ENCODE results near the gene GPR137. TPM values are rescaled to one million over a fixed set of nuclear protein-coding genes. Genes with fewer than 3 reads are reported as not detected.

Gene GPR137
- total RNA-seq, 2 experiments from 2014 or later, result 54.1 to 56.1 TPM

DNA sequence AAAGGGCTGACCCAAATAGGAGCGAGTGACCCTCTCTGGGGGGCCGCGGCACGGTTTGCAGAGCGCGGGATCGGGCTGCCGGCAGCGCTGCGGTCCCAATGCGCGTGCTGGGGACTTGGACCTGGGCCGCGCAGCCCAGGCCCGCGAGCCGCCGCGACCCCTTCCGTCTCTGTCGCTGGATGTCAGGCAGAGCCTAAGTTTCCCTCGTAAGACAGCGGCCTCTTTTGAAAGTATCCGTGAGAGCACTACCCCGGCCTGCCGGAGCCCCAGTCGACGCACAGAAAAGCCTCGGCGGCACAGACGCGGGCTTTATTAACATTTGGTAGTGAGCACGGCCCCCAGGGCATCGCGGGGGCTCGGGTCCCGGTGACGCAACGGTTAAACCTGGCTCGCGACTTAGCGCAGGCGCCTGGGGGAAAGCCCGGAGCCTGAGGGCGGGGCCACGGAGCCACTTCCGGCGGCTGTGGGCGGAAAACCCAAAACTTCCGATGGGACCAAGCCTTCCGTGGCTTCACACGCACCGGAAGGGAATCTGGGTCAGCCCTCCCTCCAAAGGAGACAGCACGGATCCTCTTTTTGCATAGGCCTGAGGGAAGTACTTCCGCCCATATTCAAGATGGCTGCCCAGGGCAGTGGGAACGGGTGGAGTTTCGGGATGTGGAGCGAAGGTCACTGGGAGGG lies 16.0 kb upstream of the GPR137 start:
- CTCF ChIA-PET, result interaction anchor here (0.6 to 4.1 kb wide), 9 partner anchors 12 to 63 kb away, joined by 3 to 39 read pairs (median 6); partner anchors contain the start of genes CATSPERZ, ESRRA, FERMT3 and PLCB3
- POLR2A ChIA-PET, result interaction anchor here (1.2 to 4.3 kb wide), 8 partner anchors 12 to 63 kb away, joined by 4 to 22 read pairs (median 18); partner anchors contain the start of genes BAD, ESRRA, FERMT3 and FKBP2

GRCh38 chr11:64275031-64275800 lies 10.4 kb upstream of the GPR137 start:
- CTCF ChIA-PET, result interaction anchor here (1.1 to 2.5 kb wide), 2 partner anchors 14 to 26 kb away, joined by 4 to 9 read pairs; no protein-coding TSS in a partner anchor
- POLR2A ChIA-PET, result interaction anchor here (0.7 kb wide), 1 partner anchor 10 kb away, joined by 7 read pairs; no protein-coding TSS in a partner anchor

- POLR2A ChIA-PET, result no interaction called here
- CTCF ChIA-PET, result interaction anchor here (1.1 to 2.5 kb wide), 2 partner anchors 14 to 25 kb away, joined by 4 to 9 read pairs; no protein-coding TSS in a partner anchor
Measured at GRCh38 chr11:64275841-64276240, 9.8 kb upstream of the GPR137 start.

- POLR2A ChIA-PET, result interaction anchor here (0.6 to 0.7 kb wide), 2 partner anchors 63 to 1481 kb away, joined by 3 to 4 read pairs; no protein-coding TSS in a partner anchor
- CTCF ChIA-PET, result interaction anchor here (1.1 to 2.5 kb wide), 3 partner anchors 10 to 28 kb away, joined by 3 to 9 read pairs (median 4); no protein-coding TSS in a partner anchor
Measured at GRCh38 chr11:64276653-64277431, 8.8 kb upstream of the GPR137 start.

DNA sequence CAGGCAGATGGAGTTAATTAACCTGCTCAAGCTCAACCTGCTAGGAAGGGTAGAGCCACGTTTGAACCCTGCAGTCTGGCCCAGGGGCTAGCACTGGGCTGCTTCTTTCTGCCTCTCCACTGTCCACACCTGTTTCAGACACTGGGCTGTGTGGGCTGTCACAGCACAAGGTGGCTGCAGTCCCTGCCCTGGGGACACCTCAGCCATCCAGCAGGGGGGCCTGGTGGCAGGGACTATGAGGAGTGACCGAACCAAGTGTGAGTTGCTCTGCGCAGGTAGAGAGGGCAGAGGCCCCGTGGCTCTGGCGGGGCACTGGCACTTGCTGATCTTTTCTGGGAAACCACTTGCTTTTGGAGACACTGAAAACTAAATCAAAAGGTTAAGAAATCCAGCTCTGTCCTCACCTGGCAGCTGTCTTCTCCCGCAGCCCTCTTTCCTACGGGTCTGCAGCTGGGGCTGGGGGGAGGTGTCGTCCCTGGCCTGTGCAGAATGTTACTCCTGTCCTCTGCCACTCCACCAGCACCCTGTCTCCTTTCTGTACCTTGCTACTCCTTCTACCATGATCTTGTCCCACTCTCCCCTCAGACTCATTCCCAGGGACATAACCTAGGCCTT lies 7.0 kb upstream of the GPR137 start:
- ChIA-PET CTCF (interaction anchor here (1.1 kb wide), 1 partner anchor 25 kb away, joined by 4 read pairs; no protein-coding TSS in a partner anchor), POLR2A (no interaction called here)

DNA sequence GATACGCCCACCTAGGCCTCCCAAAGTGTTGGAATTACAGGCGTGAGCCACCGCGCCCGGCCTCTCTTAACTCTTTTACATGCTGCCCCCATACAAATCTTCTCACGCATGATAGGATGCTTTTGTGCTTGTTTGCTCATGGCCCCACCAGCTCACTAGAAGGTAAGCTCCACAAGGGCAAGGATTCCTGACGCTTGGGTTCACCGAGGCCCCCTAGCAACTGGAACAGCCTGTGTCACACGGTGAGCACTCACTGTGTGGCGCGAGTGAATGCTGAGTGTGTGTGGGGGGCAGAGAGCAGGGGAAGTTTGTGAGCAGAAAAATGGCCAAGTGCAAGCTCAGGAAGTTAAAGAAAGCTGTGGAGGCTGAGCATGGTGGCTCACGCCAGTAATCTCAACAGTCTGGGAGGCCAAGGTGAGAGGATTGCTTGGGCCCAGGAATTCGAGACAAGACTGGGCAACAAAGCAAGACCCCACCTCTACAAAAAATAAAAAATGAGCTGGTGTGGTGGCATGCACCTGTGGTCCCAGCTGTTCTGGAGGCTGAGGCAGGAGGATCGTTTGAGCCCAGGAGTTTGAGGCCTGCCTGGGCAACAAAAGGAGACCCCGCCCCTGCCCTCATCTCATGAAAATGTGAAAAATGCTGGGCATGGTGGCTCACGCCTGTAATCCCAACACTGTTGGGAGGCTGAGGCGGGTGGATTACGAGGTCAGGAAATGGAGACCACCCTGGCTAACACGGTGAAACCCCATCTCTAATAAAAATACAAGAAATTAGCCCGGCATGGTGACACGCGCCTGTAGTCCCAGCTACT lies 3.5 kb upstream of the GPR137 start:
- CTCF ChIA-PET, result interaction anchor here (1.9 to 3.4 kb wide), 3 partner anchors 10 to 22 kb away, joined by 5 to 26 read pairs (median 5); no protein-coding TSS in a partner anchor
- POLR2A ChIA-PET, result interaction anchor here (0.6 kb wide), 1 partner anchor 36 kb away, joined by 6 read pairs; no protein-coding TSS in a partner anchor

GRCh38 chr11:64283092-64283491 lies 2.6 kb upstream of the GPR137 start:
- POLR2A ChIA-PET, result interaction anchor here (3.3 kb wide), 1 partner anchor 13 kb away, joined by 20 read pairs; no protein-coding TSS in a partner anchor
- CTCF ChIA-PET, result interaction anchor here (1.0 to 3.4 kb wide), 4 partner anchors 11 to 32 kb away, joined by 3 to 26 read pairs (median 6); partner anchors contain the start of gene PLCB3

DNA sequence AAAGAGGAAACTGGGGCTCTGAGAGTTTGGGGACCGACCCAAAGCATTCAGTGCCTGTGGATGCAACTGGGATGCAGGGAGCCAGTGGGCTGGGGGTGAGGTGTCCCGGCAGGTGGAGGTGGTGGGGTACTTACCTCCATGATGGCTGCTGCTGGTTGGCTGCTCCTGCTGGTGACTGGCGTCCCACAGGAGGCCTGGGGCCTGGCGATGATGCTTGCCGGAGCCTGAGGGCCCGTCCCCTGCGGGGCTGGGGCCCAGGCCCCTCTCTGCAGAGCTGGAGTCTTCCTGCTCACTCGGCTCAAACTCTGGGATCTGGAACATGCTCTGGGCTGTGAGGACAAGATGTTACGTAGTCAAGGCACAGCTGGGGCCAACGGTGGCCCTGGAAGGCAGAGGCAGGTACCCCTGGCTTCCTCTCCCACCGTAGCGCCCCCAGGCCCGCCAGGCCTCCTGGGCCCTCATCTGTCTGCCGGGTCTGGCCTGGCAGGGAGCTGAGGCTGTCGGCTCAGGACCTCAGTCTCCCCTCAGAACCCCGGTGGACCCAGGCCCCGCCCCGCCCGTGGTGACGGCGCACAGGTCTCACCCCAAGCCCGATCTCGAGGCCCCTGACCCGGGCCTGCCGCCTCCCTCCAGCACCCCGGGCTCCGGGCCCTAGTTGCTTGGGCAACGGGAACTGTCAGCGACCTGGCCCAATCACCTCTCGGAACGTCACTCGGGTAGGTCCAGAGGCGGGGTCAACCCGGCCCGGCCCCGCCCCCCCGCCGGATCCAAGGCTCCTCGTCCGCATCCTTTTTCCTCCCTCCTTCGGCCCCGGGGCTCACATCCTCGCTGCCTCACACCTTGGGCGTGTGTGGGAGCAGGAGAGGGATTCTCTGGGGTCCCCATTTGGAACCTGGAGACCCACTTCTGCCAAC lies 1.3 kb upstream of the GPR137 start, which contains the start of gene BAD:
Gene BAD, minus strand, starts transcription at position 618 of the 914 bp plus-strand sequence. Its CDS starts 297 bp downstream, at position 321.
- POLR2A ChIA-PET, result interaction anchor here (0.7 to 3.3 kb wide), 6 partner anchors 14 to 78 kb away, joined by 3 to 20 read pairs (median 4); partner anchors contain the start of genes CATSPERZ, FERMT3, FKBP2 and TRMT112
- CTCF ChIA-PET, result interaction anchor here (0.6 to 3.4 kb wide), 6 partner anchors 11 to 33 kb away, joined by 3 to 26 read pairs (median 6); partner anchors contain the start of genes CATSPERZ and PLCB3

DNA sequence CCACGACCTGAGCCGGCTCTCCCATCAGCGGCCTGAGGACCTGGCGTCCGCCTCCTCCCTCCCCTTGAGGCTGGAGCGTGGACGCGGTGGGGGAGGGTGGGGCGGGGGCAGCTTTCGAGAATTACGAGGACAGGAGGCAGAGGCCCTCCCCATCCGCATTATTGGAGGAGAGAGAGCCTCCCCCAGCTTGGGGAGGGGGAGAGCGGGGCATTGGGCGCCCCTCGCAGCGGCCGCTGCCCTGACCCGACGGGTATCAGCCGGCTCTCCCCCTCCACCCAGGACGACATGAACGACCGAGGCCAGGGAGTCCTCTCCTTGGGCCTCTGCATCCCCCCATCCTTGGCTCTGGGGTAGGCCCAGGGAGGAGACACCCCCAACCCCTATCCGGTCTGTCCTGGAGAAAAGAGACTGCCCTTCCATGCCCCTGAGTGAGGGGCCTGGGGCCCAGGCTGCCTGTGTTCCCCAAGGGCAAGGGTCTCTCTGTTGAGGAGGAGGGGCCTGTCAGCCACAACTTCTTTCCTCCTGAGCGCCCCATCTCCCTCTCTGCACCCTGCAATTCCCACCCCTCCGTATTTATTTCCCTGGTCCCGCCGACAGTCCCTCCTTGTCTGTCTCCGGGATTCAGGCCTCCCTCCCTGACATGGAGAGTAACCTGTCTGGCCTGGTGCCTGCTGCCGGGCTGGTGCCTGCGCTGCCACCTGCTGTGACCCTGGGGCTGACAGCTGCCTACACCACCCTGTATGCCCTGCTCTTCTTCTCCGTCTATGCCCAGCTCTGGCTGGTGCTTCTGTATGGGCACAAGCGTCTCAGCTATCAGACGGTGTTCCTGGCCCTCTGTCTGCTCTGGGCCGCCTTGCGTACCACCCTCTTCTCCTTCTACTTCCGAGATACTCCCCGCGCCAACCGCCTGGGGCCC lies 495 bp downstream of the GPR137 start:
- POLR2A ChIA-PET, result interaction anchor here (0.9 to 3.3 kb wide), 2 partner anchors 16 to 18 kb away, joined by 3 to 20 read pairs; no protein-coding TSS in a partner anchor
- CTCF ChIA-PET, result interaction anchor here (0.9 to 3.4 kb wide), 5 partner anchors 15 to 35 kb away, joined by 3 to 26 read pairs (median 8); partner anchors contain the start of genes CATSPERZ and PLCB3

DNA sequence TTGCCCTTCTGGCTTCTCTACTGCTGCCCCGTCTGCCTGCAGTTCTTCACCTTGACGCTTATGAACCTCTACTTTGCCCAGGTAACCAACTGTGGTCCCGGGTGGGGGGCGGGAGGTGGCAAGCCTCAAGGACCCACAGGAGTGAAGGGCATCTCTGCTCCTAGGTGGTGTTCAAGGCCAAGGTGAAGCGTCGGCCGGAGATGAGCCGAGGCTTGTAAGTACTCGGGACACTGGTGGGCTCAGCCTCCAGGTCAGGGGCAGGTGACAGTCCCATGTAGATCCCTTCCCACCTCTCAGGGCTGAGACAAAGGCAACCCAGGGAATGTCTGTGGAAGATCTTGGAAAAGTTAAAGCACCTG lies 1.1 kb downstream of the GPR137 start:
- POLR2A ChIA-PET, result no interaction called here
- CTCF ChIA-PET, result interaction anchor here (0.9 to 2.5 kb wide), 3 partner anchors 14 to 18 kb away, joined by 3 to 11 read pairs (median 4); no protein-coding TSS in a partner anchor

DNA sequence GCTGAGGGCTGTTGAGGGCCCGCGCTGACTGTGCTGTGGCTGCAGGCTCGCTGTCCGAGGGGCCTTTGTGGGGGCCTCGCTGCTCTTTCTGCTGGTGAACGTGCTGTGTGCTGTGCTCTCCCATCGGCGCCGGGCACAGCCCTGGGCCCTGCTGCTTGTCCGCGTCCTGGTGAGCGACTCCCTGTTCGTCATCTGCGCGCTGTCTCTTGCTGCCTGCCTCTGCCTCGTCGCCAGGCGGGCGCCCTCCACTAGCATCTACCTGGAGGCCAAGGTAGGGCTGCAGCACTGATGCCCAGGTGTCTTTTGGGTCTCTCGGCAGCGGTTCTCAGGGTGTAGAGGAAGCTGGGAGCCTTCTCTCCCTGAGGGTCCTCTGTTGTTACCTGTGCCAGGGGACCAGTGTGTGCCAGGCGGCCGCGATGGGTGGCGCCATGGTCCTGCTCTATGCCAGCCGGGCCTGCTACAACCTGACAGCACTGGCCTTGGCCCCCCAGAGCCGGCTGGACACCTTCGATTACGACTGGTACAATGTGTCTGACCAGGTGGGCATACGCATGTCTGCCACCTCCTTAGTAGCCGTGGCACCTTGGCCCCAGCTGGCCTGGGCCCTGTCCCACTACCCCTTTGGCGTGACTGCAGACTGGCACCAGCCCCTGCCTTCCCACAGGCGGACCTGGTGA lies 2.2 kb downstream of the GPR137 start:
- ChIA-PET CTCF (interaction anchor here (0.7 to 2.5 kb wide), 3 partner anchors 13 to 17 kb away, joined by 3 to 11 read pairs (median 4); no protein-coding TSS in a partner anchor), POLR2A (no interaction called here)

- POLR2A ChIA-PET, result no interaction called here
Measured at GRCh38 chr11:64288353-64288750, 2.7 kb downstream of the GPR137 start.

GRCh38 chr11:64289002-64289564 lies 3.4 kb downstream of the GPR137 start:
- POLR2A ChIA-PET, result interaction anchor here (1.2 kb wide), 1 partner anchor 82 kb away, joined by 3 read pairs; the partner anchor contains the start of gene FERMT3
- CTCF ChIA-PET, result interaction anchor here (0.5 to 2.5 kb wide), 6 partner anchors 12 to 600 kb away, joined by 3 to 11 read pairs (median 6); partner anchors contain the start of genes CATSPERZ and PLCB3

More at GRCh38 chr11:64288353-64288750, 2.7 kb downstream of the GPR137 start:
- CTCF ChIA-PET, result interaction anchor here (0.6 to 2.5 kb wide), 3 partner anchors 13 to 21 kb away, joined by 3 to 11 read pairs (median 3); no protein-coding TSS in a partner anchor
